Astrocyte (in vitro differentiated cells and primary cell): ENCODE results near the gene KLF11.

ENCODE experiments used
- CTCF ChIP-seq: IDR thresholded peaks from 2 replicates; pipeline ENCODE4 v1.5.1; 2011; ENCODE audit warnings: low read depth, mild to moderate bottlenecking, inconsistent platforms, low read length, moderate library complexity; ENCODE audit not compliant: insufficient read depth
- EZH2 ChIP-seq: IDR thresholded peaks from 2 replicates; pipeline ENCODE4 v1.6.1; 2012; ENCODE audit warnings: mild to moderate bottlenecking, low read length, inconsistent platforms; ENCODE audit not compliant: insufficient read depth

GRCh38 chr2:10029875-10030223, 13.5 kb upstream of the KLF11 start:
- TF ChIP-seq CTCF: no peak
- no peak for TF ChIP-seq EZH2
